AG09309 (cell line): ENCODE measurements around the gene CACNG4.

Source experiments
- DNase-seq: peaks from one replicate; pipeline ENCODE4 v3.0.0-alpha.2; 2010; ENCODE audit warnings: low read depth
- H3K4me3 ChIP-seq: 2 replicates; pipeline ENCODE4 v1.5.1; 2011; ENCODE audit warnings: mild to moderate bottlenecking, low read depth, low read length, moderate library complexity; ENCODE audit not compliant: control insufficient read depth
- CTCF ChIP-seq: IDR thresholded peaks from 2 replicates; pipeline ENCODE4 v1.5.1; 2011; ENCODE audit warnings: mild to moderate bottlenecking, low read depth, low read length, inconsistent platforms; ENCODE audit not compliant: insufficient read depth, control insufficient read depth; ENCODE audit errors: missing control alignments

The CACNG4 gene

GRCh38 chr17:66932311-66932710 is 32.2 kb upstream of the CACNG4 start:
- no peak overlapping the region for H3K4me3 ChIP-seq
- TF ChIP-seq CTCF = no peak
- no peak for DNase-seq

GRCh38 chr17:66934040-66934439 is 30.5 kb upstream of the CACNG4 start:
- no peak for DNase-seq
- TF ChIP-seq CTCF = no peak
- no peak overlapping the region for H3K4me3 ChIP-seq

- no peak for DNase-seq
- no peak for TF ChIP-seq CTCF
These were observed 28.8 kb upstream of the CACNG4 start for GRCh38 chr17:66935717-66936116.

GRCh38 chr17:66938656-66939055 is 25.9 kb upstream of the CACNG4 start:
- no peak overlapping the region for H3K4me3 ChIP-seq
- no peak for TF ChIP-seq CTCF
- DNase-seq = no peak

More at GRCh38 chr17:66935717-66936116, 28.8 kb upstream of the CACNG4 start:
- no peak overlapping the region for H3K4me3 ChIP-seq

GRCh38 chr17:66939461-66940114 is 24.9 kb upstream of the CACNG4 start:
- no peak overlapping the region for H3K4me3 ChIP-seq
- no peak for DNase-seq
- TF ChIP-seq CTCF = no peak

GRCh38 chr17:66941249-66941648 is 23.3 kb upstream of the CACNG4 start:
- DNase-seq = no peak
- no peak for TF ChIP-seq CTCF
- no peak overlapping the region for H3K4me3 ChIP-seq

GRCh38 chr17:66941773-66942450 is 22.6 kb upstream of the CACNG4 start:
- H3K4me3 ChIP-seq = no peak overlapping the region
- TF ChIP-seq CTCF = no peak
- no peak for DNase-seq
